ENCODE measurements around the gene SRGAP3.

Gene SRGAP3

DNA sequence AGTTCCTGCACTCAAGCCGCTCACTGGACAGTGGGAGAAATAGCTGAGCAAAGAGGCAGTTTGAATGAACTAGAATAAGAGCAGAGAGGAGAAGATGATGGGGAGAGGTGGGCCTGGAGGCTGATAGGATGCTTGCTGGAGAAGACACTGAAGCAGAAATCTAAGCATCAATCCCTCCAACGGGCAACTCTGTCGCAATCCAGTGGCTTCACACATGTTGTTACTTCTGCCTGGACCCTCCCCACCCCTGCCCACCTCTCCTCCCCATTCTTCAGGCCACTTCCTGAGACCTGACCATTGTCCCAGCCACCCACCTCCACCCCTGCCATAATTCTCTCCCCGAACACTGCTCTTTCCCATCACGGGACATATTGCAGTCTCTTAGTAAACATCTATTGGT lies 76.0 kb downstream of the SRGAP3 start:
- no peak for DNase-seq (ENCODE audit: low spot score)

- DNase-seq (ENCODE audit: low spot score): no peak
Observed at GRCh38 chr3:9172851-9173321, 76.6 kb downstream of the SRGAP3 start.

DNA sequence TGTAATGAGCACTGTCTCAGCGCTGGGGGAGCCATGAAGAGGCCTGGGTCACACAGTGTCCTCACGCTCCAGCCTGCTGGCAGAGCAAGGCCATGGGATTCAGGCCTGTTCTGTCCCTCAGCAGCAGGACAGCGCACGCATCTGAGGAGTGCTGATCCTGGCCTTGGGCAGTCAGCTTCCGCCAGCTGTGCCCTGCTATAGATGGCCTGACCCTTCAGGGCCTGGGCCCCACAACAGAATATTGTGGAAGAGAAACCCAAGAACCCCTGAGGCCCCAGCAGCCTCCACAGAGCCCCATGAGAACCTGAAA lies 78.6 kb downstream of the SRGAP3 start:
- no peak for DNase-seq (ENCODE audit: low spot score)

- no peak for DNase-seq (ENCODE audit: low spot score)
Observed at GRCh38 chr3:9169956-9170850, 79.2 kb downstream of the SRGAP3 start.

DNA sequence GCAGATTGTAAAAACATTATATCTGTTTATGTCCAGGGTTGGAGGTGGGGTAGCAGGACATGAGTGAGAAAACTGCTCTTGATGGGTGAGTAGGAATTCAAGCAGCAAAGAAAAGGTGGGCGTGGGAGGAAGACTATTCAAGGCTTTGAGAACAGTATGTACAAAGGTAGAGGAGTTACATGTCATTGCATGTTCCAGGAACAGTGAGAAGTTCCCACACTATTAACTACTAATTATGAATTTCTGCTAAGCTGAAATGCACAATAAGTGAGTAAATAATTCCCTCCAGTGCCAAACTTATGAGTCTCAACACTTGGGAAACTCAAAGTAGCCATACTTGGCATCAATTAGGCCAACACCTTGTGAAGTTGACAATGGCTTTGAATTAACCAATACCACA lies 80.1 kb downstream of the SRGAP3 start:
- DNase-seq (ENCODE audit: low spot score): no peak

GRCh38 chr3:9168241-9168741 lies 81.2 kb downstream of the SRGAP3 start:
- DNase-seq (ENCODE audit: low spot score): no peak

DNA sequence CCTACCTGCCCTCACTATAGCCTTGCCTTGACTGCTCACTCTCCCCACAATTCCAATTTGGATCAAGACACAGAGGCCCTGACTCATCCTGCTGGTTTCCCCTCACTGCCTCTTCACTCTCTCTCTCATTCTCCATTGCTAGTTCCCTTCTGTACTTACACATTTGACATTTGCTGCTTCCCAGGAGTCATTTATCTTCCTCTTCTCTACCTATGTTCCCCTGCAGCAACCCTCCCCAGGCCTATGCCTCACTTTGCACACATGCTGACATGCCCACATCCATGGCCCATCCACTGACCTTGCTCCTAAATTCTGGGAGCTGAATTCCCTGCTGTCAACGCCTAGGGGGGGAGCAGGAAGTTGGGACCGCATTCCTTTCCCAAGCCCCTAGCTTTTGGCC lies 82.2 kb downstream of the SRGAP3 start:
- no peak for DNase-seq (ENCODE audit: low spot score)

DNA sequence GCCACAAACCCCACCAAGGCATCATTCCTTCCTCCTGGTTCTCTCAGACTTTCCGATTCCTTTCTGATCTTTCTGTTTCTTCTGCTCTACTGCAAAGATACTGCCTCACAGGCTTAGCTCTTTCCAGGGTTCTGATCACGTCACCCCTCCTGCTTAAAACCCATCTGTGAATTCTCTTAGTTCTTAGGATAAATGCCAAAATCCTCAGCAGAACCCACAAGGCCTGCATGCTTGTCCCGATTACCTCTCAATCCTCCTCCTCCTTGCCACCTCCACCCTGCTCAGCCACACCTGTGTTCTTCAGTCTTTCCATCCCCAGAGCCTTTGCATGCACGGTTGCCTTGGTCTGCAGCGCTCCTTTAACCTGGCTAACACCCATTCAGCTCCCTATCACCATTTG lies 84.0 kb downstream of the SRGAP3 start:
- no peak for DNase-seq (ENCODE audit: low spot score)

GRCh38 chr3:9163289-9163688 lies 86.2 kb downstream of the SRGAP3 start:
- no peak for DNase-seq (ENCODE audit: low spot score)

- DNase-seq (ENCODE audit: low spot score): no peak
Observed at GRCh38 chr3:9161811-9162210, 87.6 kb downstream of the SRGAP3 start.

GRCh38 chr3:9161298-9161697 lies 88.1 kb downstream of the SRGAP3 start:
- no peak for DNase-seq (ENCODE audit: low spot score)

DNA sequence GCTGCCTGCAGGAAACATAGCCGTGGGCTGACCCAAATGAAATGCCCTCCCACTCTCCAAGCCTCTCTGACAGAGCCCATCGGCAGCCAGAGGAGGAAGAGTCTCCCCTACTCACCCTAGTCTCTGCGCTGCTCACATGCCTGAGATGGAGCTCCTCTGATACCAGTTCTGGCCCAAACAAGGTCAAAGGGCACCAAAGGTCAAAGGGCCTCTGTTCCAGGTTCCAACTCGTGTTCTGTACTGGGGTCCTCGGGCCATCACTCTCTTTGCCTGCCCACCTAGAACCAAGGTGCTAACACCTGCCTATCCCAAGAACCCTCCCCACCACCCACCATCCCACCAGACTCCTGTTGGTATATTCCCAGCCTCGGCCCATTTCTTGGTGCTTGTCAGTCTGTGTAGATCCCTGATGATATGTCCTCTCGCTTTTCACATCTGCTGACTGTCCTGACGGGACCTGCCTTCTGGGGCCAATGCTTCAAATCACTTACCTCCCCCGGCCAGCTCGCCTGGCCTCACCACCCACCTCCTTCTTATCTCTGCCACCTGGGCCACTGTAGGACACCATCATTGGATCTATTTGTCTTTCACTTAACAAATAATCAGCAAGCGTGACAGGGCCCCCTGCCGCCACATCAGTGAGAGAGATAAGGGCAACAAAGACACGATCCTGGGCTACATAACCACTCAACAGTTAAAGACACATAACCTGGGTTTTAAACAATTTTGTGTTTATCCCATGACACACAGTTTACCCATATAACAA lies 90.4 kb downstream of the SRGAP3 start:
- DNase-seq (ENCODE audit: low spot score): no peak

DNA sequence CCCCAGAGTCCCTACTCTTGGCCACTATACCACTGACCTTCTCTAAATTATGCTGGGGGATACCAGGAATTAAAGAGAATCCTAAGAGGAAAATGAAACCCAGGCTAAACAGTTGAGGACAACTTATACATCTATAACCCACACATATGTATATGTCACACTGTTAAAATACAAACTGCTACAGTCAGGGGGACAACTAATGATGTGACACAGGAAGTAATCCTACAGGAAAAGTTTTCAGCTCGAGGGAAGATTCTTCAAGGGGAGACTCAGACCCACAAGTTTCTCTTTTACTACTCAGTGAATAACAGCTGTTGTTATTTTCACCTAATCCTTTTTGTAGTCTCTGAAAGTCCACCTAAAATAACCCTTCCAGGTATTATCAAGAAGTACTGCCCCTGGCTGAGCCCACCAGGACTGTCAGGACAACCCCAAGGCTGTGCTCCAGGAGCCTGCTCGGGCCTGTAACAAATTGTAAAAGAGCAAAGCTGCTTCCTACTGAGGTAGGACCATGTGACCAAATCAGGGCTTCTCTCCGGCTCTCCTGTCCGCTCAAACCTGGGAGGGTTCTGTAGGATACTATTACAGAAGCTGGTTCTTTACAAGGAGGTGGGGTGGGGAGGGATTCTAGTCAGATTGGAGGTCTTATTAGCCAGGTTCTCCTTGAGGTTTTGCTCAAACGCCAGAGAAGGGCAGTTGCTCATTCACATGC lies 91.6 kb downstream of the SRGAP3 start:
- no peak for DNase-seq (ENCODE audit: low spot score)

DNA sequence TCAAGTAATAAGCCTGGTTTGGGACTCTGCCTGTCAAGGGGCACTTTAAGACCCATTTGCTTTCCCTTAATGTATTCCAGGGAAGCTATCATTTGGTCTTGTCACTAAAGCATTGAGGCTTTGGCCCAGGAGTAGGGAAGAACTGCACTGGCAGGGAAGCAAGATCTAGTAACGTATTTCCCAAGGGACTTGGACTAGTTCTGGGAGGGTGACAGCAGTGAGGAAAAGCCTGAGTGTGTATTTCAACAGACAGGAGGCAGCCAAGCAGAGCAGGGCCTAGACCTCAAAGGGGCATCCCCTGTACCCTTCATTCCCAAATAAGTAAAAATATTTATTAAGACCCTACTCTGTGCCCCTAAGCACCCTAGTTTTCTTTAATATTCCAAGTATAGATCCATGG lies 92.8 kb downstream of the SRGAP3 start:
- DNase-seq (ENCODE audit: low spot score): no peak

DNA sequence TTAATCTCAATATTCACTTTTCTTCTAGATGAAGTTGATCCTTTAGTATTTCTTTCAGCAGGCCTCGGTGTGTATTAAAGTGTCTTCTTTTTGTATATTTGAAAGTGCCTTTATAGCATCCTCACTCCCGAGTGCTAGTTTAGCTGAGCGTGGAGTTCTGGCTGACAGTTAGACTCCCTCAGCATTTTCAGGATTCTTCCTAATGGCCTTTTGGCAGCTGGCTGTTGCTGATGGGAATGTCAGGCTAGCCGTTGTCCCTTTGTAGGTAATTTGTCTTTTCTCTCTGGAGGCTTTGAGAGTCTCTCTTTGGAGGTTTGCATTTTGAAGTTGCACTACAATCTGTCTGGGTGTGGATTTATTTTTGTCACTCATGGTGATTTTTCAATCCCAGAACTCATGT lies 94.4 kb downstream of the SRGAP3 start:
- DNase-seq (ENCODE audit: low spot score): no peak

- DNase-seq (ENCODE audit: low spot score): no peak
Observed at GRCh38 chr3:9153904-9154619, 95.4 kb downstream of the SRGAP3 start.

DNA sequence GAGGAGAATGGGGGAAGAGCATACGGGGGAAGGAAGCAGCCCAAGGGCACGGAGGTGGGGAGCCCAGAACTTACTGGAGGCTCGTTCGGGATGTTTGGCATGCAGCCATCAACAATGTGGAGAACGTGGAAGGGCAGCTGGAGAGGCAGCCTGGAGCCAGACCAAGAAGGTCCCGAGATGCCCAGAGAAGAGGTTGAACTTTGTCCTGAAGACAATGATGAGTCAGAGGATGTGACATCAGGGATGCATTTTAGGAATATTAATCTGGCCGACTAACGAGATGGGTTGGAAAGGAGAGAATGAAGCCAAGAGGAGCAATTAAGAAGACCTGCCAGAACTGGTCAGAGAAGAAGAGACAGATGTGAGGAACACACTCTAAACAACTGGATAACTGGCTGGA lies 98.2 kb downstream of the SRGAP3 start:
- DNase-seq (ENCODE audit: low spot score): no peak

DNA sequence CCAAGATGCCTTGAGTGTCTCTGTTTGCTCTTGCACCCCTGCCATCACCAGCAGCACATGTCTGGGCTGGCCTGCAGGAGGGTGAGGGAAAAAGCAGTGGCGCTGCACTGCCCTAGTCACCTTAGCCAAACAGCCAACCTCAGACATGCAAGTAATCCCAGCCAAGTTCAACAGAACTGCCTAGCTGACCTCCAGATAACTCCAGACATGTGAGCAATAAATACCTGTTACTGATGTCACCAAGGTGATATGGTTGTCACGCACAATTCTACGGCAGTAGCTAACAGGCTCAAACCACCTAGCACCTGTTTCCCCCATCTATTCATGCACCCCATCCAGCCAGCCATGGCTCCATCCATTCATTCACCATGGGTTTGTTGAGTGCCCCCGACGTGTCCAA lies 99.9 kb downstream of the SRGAP3 start:
- DNase-seq (ENCODE audit: low spot score): no peak

DNA sequence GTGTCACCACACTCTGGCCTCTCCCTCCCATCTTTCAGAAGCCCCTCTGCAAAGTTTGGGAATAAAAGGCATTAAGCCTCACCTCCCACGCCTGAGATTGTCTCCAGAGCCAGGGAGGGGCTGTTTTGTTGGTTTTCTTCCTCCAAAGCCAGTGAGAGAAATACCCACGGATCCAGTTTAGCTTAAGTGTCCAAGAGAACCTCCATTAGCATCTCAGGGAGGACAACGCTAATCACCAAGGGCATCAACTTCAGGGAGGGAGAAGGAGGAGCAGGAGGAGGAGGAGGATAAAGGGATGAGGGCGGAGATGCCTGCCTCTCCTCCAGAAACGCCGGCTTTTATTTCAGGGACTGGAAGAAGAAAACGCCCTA lies 101.6 kb downstream of the SRGAP3 start:
- no peak for DNase-seq (ENCODE audit: low spot score)

DNA sequence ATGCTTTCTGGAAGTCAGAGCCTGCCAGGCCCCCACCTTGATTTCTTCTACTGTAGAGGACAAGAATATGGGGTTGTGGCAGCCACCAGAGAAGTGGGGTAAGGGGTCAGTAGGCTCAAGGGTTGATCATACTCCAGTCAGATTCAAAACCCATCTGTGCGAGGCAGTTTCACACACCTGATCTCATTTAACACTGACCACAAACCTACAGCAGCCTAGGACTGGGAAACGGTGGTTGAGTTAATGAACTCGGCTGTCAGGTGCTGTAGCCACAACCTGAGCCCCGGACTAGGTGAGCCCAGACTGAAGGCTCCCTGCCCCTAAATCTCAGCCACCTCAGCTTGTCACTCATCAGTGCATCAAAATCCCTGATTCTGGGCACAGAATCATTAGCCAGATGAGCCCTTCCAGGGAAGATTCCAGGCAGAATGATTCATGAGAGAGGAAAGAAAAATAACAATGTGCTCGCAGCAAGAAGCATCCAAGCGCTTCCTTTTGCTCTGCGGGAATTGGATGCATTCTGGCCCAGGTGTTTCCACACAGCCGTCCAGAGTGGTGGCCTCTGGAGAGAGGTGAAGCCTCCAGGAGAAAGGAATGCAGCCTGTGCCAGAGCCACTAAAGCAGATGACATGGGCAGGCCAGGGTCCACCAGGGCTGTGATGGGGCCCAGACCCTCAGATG lies 102.1 kb downstream of the SRGAP3 start:
- no peak for DNase-seq (ENCODE audit: low spot score)

DNA sequence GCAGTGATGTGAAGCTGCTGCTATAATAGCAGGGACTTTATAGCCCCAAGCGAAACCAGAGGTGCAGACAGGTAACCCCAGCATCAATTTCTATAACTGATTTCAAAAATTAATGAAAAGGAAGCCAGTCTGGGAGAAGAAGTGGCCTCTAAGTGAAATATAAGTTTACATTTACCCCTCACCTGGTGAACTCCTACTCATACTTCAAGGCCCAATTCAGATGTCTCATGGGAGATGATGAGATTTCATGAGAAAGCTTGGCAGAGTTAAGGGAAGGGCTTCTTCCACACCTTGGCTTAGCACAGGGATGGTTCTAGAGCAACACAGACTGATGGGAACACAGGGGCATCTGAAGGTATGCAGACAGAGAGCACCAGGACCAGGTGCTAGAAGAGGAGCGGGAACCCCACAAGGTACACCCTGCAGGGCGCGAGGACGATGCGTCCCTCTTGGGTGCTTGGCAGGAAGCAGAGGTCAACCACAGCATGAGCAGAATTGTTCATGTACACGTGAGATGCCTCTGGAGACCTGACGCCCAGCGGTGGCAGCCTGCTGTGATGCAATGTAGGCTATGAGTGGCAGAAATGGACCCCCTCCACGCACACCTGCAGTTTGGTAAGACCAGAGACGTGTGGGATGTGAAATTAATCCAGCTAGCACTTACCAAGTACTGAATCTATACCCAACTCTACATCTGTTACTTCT lies 102.9 kb downstream of the SRGAP3 start:
- DNase-seq (ENCODE audit: low spot score): no peak

All from CD4-positive, alpha-beta T cell treated with Interleukin-15 for 4 hours (primary cell).